ENCODE measurements around the gene GLT6D1. TPM values are rescaled to one million over a fixed set of nuclear protein-coding genes. Genes with fewer than 3 reads are reported as not detected.

GLT6D1 gene
- total RNA-seq, 1 donor from 2014 or later = not detected

GRCh38 chr9:135659252-135659651 lies 19.9 kb upstream of the GLT6D1 start:
- H3K4me3 ChIP-seq = no peak overlapping the region
- no peak for DNase-seq
- H3K36me3 ChIP-seq = no peaks in the 10 kb centered on the region
- no peaks in the 10 kb centered on the region for H3K9me3 ChIP-seq (replicated peaks)
- peaks cover 71% of the 10 kb centered on the region for H3K27me3 ChIP-seq (ENCODE audit: low read depth)
- no peak for TF ChIP-seq CTCF (IDR thresholded peaks at IDR 0.05; ENCODE audit: borderline replicate concordance)
- H3K4me1 ChIP-seq = no peaks in the 10 kb centered on the region
- intact Hi-C loops (cut with micrococcal nuclease) = no loop called here
- no peak overlapping the region for H3K27ac ChIP-seq (replicated peaks)

GRCh38 chr9:135657416-135657815 lies 18.1 kb upstream of the GLT6D1 start:
- no peak for DNase-seq
- H3K4me3 ChIP-seq = no peak overlapping the region
- intact Hi-C loops (cut with micrococcal nuclease) = no loop called here
- no peak for TF ChIP-seq CTCF (IDR thresholded peaks at IDR 0.05; ENCODE audit: borderline replicate concordance)
- H3K27me3 ChIP-seq (ENCODE audit: low read depth) = peaks cover 64% of the 10 kb centered on the region
- no peaks in the 10 kb centered on the region for H3K36me3 ChIP-seq
- no peaks in the 10 kb centered on the region for H3K4me1 ChIP-seq
- no peaks in the 10 kb centered on the region for H3K9me3 ChIP-seq (replicated peaks)
- no peak overlapping the region for H3K27ac ChIP-seq (replicated peaks)

GRCh38 chr9:135655317-135655716 lies 16.0 kb upstream of the GLT6D1 start:
- DNase-seq = no peak
- Histone ChIP-seq H3K4me3 (no peak overlapping the region), H3K9me3 (replicated peaks) (no peaks in the 10 kb centered on the region), H3K27ac (replicated peaks) (no peak overlapping the region), H3K27me3 (ENCODE audit: low read depth) (peaks cover 51% of the 10 kb centered on the region), H3K36me3 (no peaks in the 10 kb centered on the region), H3K4me1 (no peaks in the 10 kb centered on the region)
- TF ChIP-seq CTCF (IDR thresholded peaks at IDR 0.05; ENCODE audit: borderline replicate concordance) = no peak
- intact Hi-C loops (cut with micrococcal nuclease) = no loop called here

- no peak overlapping the region for H3K4me3 ChIP-seq
- no peaks in the 10 kb centered on the region for H3K36me3 ChIP-seq
- intact Hi-C loops (cut with micrococcal nuclease) = no loop called here
- H3K27ac ChIP-seq (replicated peaks) = no peak overlapping the region
- peaks cover 45% of the 10 kb centered on the region for H3K9me3 ChIP-seq (replicated peaks)
- no peak for DNase-seq
- no peaks in the 10 kb centered on the region for H3K4me1 ChIP-seq
- no peak for TF ChIP-seq CTCF (IDR thresholded peaks at IDR 0.05; ENCODE audit: borderline replicate concordance)
- peaks cover 18% of the 10 kb centered on the region for H3K27me3 ChIP-seq (ENCODE audit: low read depth)
Measured at GRCh38 chr9:135650408-135650807, 11.1 kb upstream of the GLT6D1 start.

GRCh38 chr9:135649508-135649907 lies 10.2 kb upstream of the GLT6D1 start:
- peaks cover 54% of the 10 kb centered on the region for H3K9me3 ChIP-seq (replicated peaks)
- H3K36me3 ChIP-seq = no peaks in the 10 kb centered on the region
- intact Hi-C loops (cut with micrococcal nuclease) = no loop called here
- H3K4me1 ChIP-seq = no peaks in the 10 kb centered on the region
- no peak for TF ChIP-seq CTCF (IDR thresholded peaks at IDR 0.05; ENCODE audit: borderline replicate concordance)
- H3K27me3 ChIP-seq (ENCODE audit: low read depth) = peaks cover 9% of the 10 kb centered on the region
- no peak overlapping the region for H3K4me3 ChIP-seq
- DNase-seq = no peak
- no peak overlapping the region for H3K27ac ChIP-seq (replicated peaks)

Data from left ventricle myocardium inferior (tissue), 1 donor.